ENCODE results near the gene MLC1.

The MLC1 gene

DNA sequence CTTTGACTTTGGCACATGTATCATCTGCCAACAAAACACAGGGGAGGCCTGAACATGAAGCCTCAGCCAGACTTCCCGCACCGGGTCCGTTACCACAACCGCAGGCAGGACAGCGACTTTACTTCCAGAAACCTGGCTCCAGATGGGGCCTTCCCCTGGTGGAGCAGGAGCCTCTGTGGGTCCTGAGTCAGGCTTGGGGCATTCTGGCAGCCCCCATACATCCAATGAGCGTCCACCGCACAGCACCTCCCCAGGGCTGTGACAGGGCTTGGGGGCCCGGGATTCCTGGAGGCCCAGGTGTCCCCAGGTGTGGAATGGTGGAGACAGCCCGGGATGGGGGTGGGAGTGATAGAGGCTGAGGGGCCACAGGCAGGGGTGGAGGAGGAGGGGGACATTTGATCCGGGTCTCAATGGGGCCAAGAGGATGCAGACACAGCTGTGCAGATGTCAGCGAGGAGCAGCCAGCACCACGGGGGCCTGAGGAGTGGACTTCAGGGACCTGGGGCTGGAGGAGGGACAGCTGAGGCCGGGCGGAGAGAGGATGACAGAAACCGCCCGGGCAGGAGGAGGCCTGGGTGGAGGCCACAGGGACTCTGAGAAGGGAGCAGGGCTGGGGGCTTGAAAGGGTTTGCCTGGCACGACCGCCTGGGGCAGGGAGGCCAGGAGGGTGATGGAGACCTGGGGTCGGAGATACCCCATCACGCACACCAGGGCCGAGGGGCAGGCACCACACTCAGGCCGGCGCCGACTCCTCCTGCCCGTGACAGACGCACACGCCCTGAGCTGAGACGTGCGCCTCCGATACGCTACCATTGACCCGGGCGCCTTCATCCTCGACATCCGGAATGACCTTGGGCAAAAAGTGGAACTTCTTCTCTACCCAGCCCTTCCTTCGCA, 35.7 kb downstream of the MLC1 start:
- Histone ChIP-seq H3K9me3 (ENCODE audit: control insufficient read depth, low read depth, low read length) (no peaks in the 10 kb centered on the region), H3K9ac (ENCODE audit: low read length) (no peak overlapping the region), H3K27me3 (ENCODE audit: control insufficient read depth, insufficient read depth, low read length) (no peaks in the 10 kb centered on the region), H3K4me1 (ENCODE audit: control insufficient read depth, low read depth, low read length) (no peaks in the 10 kb centered on the region), H3K36me3 (ENCODE audit: control insufficient read depth, low read depth, low read length) (no peaks in the 10 kb centered on the region), H3K4me3 (ENCODE audit: low read length) (no peak overlapping the region), H3K27ac (ENCODE audit: low read length) (no peak overlapping the region)

DNA sequence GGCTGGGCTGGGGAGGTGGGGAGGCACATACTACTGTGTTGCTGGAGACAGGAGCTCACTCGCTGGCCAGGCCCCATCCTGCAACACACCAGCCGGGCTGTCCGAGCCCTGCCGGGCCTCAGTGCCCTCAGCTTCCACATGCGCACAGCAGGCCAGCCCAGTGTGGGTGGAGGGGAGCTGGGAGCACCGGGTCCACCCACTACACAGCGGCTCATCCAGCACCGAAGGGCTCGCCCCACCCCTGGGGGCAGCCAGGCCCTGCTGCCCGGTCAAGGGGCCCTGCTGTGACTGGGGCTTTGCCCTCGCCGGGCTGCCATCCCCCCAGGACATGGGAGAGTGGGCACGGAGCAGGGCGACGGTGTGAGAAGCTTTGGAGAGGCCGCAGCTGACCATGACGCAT, 36.4 kb downstream of the MLC1 start:
- H3K9me3 ChIP-seq (ENCODE audit: control insufficient read depth, low read depth, low read length) = no peaks in the 10 kb centered on the region
- no peak overlapping the region for H3K9ac ChIP-seq (ENCODE audit: low read length)
- H3K4me1 ChIP-seq (ENCODE audit: control insufficient read depth, low read depth, low read length) = no peaks in the 10 kb centered on the region
- no peaks in the 10 kb centered on the region for H3K27me3 ChIP-seq (ENCODE audit: control insufficient read depth, insufficient read depth, low read length)
- H3K4me3 ChIP-seq (ENCODE audit: low read length) = no peak overlapping the region
- H3K27ac ChIP-seq (ENCODE audit: low read length) = no peak overlapping the region
- no peaks in the 10 kb centered on the region for H3K36me3 ChIP-seq (ENCODE audit: control insufficient read depth, low read depth, low read length)

DNA sequence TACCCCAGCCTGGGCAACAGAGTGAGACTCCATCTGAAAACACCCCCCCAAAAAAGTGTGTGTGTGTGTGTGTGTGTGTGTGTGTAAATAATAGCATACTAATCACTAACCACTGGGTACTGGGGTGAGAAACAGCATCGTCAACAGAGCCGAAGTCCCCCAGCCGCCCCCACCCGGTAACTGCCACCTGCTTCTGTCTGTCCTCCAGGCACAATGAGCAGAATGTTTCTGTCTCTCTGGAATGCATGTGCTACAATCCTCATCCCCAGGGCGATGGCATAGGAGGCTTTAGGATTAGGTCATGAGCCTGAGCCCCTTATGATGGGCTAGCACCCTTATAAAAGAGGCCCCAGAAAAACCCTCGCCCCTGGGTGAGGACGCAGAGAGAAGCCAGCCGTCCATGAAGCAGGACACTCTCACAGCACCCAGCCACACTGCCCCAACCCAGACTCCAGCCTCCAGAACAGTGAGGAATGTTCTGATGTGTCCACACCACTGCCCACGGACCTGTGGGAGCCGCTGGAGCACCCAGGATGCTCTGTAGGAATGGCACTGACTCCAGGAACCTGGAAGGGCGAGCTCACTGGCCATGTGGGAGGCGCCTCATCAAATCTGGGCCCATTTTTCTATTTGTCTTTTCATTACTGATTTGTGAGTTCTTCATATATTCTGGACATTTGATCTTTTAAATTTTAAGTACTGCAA, 37.0 kb downstream of the MLC1 start:
- no peaks in the 10 kb centered on the region for H3K4me1 ChIP-seq (ENCODE audit: control insufficient read depth, low read depth, low read length)
- H3K9ac ChIP-seq (ENCODE audit: low read length) = no peak overlapping the region
- H3K9me3 ChIP-seq (ENCODE audit: control insufficient read depth, low read depth, low read length) = no peaks in the 10 kb centered on the region
- no peaks in the 10 kb centered on the region for H3K27me3 ChIP-seq (ENCODE audit: control insufficient read depth, insufficient read depth, low read length)
- no peaks in the 10 kb centered on the region for H3K36me3 ChIP-seq (ENCODE audit: control insufficient read depth, low read depth, low read length)
- no peak overlapping the region for H3K27ac ChIP-seq (ENCODE audit: low read length)
- no peak overlapping the region for H3K4me3 ChIP-seq (ENCODE audit: low read length)

DNA sequence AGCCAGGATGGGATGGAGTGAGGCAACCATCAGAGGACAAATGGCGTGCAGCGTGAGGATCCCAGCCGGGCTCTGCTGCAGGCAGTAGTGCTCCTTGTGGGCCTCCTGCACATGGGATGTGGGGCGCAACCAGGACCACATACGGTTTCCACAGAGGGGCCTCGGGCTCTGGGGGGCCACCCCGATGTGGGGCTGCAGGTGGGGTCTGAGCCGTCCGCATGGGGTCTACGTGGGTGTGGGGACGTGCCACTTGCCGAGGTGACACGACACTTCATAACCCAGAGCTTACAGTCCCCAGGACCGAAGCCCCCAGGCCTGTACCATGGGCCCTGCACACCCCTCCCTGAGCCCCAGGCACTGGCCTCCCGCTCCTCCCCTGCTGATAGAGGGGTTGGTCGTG, 37.9 kb downstream of the MLC1 start:
- H3K27ac ChIP-seq (ENCODE audit: low read length) = no peak overlapping the region
- no peak overlapping the region for H3K9ac ChIP-seq (ENCODE audit: low read length)
- no peak overlapping the region for H3K4me3 ChIP-seq (ENCODE audit: low read length)
- H3K9me3 ChIP-seq (ENCODE audit: control insufficient read depth, low read depth, low read length) = no peaks in the 10 kb centered on the region
- no peaks in the 10 kb centered on the region for H3K36me3 ChIP-seq (ENCODE audit: control insufficient read depth, low read depth, low read length)
- H3K4me1 ChIP-seq (ENCODE audit: control insufficient read depth, low read depth, low read length) = no peaks in the 10 kb centered on the region
- H3K27me3 ChIP-seq (ENCODE audit: control insufficient read depth, insufficient read depth, low read length) = no peaks in the 10 kb centered on the region

DNA sequence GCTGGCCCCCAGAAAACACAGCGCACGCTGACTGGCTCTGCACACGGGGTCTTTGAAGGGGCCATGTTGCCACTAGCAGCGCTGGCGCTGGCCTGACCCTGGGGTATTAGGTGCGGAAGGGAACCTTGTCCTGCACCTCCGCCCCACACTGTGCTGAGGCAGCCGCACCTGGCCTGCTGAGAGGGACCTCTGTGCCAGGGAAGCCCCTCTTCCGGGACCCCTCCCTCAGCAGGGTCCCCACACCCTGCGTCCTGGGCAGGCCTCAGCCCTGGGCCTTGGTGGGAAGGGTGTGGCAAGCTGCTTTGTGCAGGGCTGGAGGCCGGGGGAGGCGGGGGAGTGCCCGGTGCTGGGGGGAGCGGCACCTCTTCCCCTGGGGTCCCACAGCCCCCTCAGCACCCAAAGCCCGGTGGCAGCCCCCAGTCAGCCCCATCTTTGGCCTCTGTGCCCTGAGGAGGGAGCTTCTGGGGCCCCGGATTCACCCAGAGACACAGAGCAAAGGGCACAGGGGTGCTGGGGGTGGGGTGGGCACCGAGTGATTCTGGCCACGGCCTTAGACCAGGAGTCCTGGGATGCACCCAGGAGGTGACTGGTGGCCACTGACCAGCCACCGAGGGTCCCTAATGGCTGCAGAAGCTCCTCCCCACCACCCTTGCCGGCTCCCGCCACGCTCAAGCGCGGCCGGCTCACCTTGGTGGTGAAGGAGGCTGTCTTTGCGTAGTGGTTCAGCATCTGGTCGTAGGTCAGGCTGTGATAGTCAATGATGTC, 38.6 kb downstream of the MLC1 start:
- H3K4me3 ChIP-seq (ENCODE audit: low read length) = no peak overlapping the region
- no peaks in the 10 kb centered on the region for H3K4me1 ChIP-seq (ENCODE audit: control insufficient read depth, low read depth, low read length)
- H3K27ac ChIP-seq (ENCODE audit: low read length) = no peak overlapping the region
- H3K36me3 ChIP-seq (ENCODE audit: control insufficient read depth, low read depth, low read length) = no peaks in the 10 kb centered on the region
- H3K9ac ChIP-seq (ENCODE audit: low read length) = no peak overlapping the region
- H3K27me3 ChIP-seq (ENCODE audit: control insufficient read depth, insufficient read depth, low read length) = no peaks in the 10 kb centered on the region
- no peaks in the 10 kb centered on the region for H3K9me3 ChIP-seq (ENCODE audit: control insufficient read depth, low read depth, low read length)

DNA sequence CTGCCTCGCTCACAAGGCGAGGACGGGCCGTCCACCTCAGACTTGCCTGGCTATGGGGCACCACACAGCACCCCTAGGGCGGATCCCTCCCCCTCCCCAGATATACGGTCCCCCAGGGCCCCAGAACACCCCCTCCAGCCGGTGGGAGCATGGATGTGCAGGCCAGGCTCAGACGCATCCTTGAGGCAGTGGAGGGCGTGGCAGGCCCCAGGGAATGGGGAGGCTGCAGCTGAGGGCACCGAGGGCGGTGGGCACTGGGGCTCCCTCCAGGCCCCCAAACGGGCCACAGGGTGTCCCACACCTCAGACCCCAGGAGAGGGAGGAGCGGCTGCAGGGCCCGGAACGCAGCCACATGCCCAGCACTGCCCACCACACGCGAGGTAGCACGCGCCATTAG, 39.2 kb downstream of the MLC1 start:
- Histone ChIP-seq H3K27ac (ENCODE audit: low read length) (no peak overlapping the region), H3K4me1 (ENCODE audit: control insufficient read depth, low read depth, low read length) (no peaks in the 10 kb centered on the region), H3K9ac (ENCODE audit: low read length) (no peak overlapping the region), H3K27me3 (ENCODE audit: control insufficient read depth, insufficient read depth, low read length) (no peaks in the 10 kb centered on the region), H3K36me3 (ENCODE audit: control insufficient read depth, low read depth, low read length) (no peaks in the 10 kb centered on the region), H3K4me3 (ENCODE audit: low read length) (no peak overlapping the region), H3K9me3 (ENCODE audit: control insufficient read depth, low read depth, low read length) (no peaks in the 10 kb centered on the region)

DNA sequence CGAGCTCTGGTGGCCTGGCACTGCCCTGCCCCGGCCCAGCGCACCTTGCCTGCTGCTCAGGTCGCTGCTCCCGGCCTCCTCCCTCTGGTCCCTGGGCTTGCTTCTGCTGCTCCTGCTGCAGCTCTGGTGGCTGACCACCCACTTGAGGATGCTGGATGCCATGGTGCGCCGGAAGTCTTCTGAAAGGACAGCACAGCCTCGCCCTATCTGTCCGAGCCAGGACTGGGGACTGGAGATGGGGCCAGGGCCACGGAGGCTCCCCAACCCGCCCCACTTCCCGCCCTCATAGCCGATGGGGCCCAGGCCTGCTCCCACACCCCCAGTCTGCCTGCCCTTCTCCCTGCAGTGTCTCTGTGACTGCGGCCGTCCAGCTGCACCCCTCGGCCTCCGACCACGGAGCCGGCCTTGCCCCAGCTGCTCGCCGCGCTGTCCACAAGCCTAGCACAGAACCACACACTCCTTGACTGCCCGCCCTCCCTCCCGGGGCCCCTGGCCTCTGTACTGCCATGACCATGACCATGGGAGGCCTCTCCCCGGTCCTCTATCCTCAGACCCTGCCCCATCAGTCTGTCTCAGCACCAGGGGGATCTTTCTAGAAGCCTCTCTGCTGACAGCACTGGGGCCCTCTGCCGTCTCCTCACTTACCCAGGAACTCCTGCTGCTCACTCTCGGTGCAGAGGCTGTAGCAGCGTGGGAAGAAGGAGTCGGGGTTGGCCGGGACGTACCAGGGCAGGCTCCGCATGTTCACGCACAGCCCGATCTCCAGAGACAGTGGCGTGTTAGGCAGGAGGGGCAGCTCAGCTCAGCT, 39.8 kb downstream of the MLC1 start:
- Histone ChIP-seq H3K4me3 (ENCODE audit: low read length) (no peak overlapping the region), H3K27me3 (ENCODE audit: control insufficient read depth, insufficient read depth, low read length) (no peaks in the 10 kb centered on the region), H3K27ac (ENCODE audit: low read length) (no peak overlapping the region), H3K9ac (ENCODE audit: low read length) (no peak overlapping the region), H3K9me3 (ENCODE audit: control insufficient read depth, low read depth, low read length) (no peaks in the 10 kb centered on the region), H3K36me3 (ENCODE audit: control insufficient read depth, low read depth, low read length) (no peaks in the 10 kb centered on the region), H3K4me1 (ENCODE audit: control insufficient read depth, low read depth, low read length) (no peaks in the 10 kb centered on the region)

DNA sequence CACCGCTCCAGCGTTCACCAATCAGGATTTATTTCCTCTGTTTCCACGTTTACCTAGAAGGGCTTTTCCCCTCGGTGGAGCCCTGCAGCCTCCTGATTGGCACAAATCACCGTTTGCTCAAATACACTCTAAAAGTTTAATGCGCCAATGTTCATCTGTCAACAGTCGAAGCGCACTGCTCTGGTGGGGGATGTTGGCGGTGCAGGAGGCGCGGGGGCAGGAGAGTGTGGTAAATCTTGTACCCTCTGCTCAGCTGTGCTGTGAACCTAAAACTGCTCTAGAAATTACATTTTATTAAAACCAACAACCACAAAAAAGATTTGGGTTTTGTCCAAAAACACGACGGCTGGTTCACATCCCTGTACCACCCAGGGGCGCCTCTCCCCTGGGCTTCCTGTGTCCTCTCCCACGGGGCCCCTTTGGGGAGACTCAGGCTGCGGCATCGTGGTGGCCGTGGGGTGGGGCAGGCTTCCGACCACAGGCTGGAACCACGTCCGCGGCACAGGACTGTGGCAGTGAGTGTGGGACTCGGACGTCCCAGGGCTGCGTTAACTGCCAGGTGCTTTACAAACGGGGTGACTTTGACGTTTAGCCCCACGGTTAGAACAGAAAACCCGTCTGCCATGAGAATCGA, 40.6 kb downstream of the MLC1 start:
- Histone ChIP-seq H3K36me3 (ENCODE audit: control insufficient read depth, low read depth, low read length) (no peaks in the 10 kb centered on the region), H3K4me3 (ENCODE audit: low read length) (no peak overlapping the region), H3K4me1 (ENCODE audit: control insufficient read depth, low read depth, low read length) (no peaks in the 10 kb centered on the region), H3K27ac (ENCODE audit: low read length) (no peak overlapping the region), H3K9ac (ENCODE audit: low read length) (no peak overlapping the region), H3K27me3 (ENCODE audit: control insufficient read depth, insufficient read depth, low read length) (no peaks in the 10 kb centered on the region), H3K9me3 (ENCODE audit: control insufficient read depth, low read depth, low read length) (no peaks in the 10 kb centered on the region)

DNA sequence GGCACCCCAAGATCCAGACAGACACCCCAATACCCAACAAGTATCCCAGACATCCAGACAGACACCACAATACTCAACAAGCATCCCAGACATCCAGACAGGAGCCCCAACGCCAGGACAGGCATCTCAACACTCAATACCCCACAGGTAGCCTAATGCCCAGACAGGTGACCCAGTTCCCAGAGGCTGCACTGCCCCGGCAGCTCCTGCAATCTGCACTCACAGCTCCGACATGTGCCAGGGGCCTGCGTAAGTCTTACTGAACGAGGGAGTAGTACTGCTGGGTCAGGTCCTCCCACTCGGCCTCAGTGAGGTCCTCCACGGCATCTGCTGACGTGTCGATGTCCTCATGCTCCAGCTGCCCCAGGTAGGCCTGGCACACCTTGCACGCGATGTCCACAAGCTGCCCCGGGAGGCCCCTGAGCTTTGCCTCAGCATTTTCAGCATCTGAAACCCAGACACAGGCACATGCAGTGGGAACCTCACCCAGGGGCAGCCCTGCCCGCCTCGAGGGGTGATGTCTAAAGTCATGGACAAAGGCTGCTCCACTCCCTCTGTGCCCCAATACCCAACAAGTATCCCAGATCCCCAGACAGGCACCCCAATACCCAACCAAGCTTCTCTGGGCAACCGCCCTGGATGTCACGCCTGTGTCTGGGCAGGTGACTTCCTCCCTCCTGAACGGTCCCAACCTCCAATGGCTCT, 43.7 kb downstream of the MLC1 start:
- H3K9ac ChIP-seq (ENCODE audit: low read length) = no peak overlapping the region
- no peak overlapping the region for H3K4me3 ChIP-seq (ENCODE audit: low read length)
- no peak overlapping the region for H3K27ac ChIP-seq (ENCODE audit: low read length)
- no peaks in the 10 kb centered on the region for H3K27me3 ChIP-seq (ENCODE audit: control insufficient read depth, insufficient read depth, low read length)
- H3K9me3 ChIP-seq (ENCODE audit: control insufficient read depth, low read depth, low read length) = no peaks in the 10 kb centered on the region
- H3K4me1 ChIP-seq (ENCODE audit: control insufficient read depth, low read depth, low read length) = no peaks in the 10 kb centered on the region
- H3K36me3 ChIP-seq (ENCODE audit: control insufficient read depth, low read depth, low read length) = no peaks in the 10 kb centered on the region

DNA sequence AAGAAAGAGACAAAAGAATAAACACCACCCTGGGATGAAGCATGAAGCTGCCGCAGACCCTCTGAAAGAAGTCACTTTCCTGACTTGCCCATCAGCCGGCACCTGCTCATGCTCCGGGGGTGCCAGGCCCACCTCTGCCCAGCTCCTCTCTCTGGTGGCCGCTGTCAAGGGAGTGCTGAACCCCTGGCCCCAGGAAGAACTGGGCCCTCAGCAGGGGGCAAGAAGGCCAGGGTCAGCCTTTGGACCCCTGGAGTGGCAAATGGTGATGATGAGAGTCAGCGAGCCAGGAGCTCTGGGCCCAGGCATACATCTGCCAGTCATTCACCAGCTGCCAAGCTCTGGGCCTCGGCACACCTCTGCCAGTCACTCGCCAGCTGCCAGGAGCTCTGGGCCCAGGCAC, 44.5 kb downstream of the MLC1 start:
- no peaks in the 10 kb centered on the region for H3K27me3 ChIP-seq (ENCODE audit: control insufficient read depth, insufficient read depth, low read length)
- no peak overlapping the region for H3K4me3 ChIP-seq (ENCODE audit: low read length)
- no peak overlapping the region for H3K27ac ChIP-seq (ENCODE audit: low read length)
- no peaks in the 10 kb centered on the region for H3K36me3 ChIP-seq (ENCODE audit: control insufficient read depth, low read depth, low read length)
- no peaks in the 10 kb centered on the region for H3K4me1 ChIP-seq (ENCODE audit: control insufficient read depth, low read depth, low read length)
- no peak overlapping the region for H3K9ac ChIP-seq (ENCODE audit: low read length)
- no peaks in the 10 kb centered on the region for H3K9me3 ChIP-seq (ENCODE audit: control insufficient read depth, low read depth, low read length)
